Endothelial cell (in vitro differentiated cells): ENCODE results near the gene TMEM53. TPM values are rescaled to one million over a fixed set of nuclear protein-coding genes. Genes with fewer than 3 reads are reported as not detected.

ENCODE experiments used
- DNase-seq: peaks from one replicate; pipeline ENCODE4 v3.0.0; 2021; ENCODE audit warnings: low spot score
- H3K27ac Mint-ChIP-seq: one replicate; pipeline ENCODE4 v1.8.0; 2021; ENCODE audit warnings: mixed read lengths, inconsistent platforms; ENCODE audit not compliant: unreplicated experiment
- H3K27me3 Mint-ChIP-seq: one replicate; pipeline ENCODE4 v1.8.0; 2021; ENCODE audit warnings: mild to moderate bottlenecking, moderate library complexity, mixed read lengths, inconsistent platforms; ENCODE audit not compliant: unreplicated experiment
- H3K36me3 Mint-ChIP-seq: one replicate; pipeline ENCODE4 v1.8.0; 2021; ENCODE audit warnings: mild to moderate bottlenecking, low read depth, mixed read lengths, inconsistent platforms; ENCODE audit not compliant: unreplicated experiment
- H3K4me1 Mint-ChIP-seq: one replicate; pipeline ENCODE4 v1.8.0; 2021; ENCODE audit warnings: mild to moderate bottlenecking, mixed read lengths, inconsistent platforms; ENCODE audit not compliant: unreplicated experiment
- H3K4me3 Mint-ChIP-seq: one replicate; pipeline ENCODE4 v1.8.0; 2021; ENCODE audit warnings: mild to moderate bottlenecking, mixed read lengths, inconsistent platforms; ENCODE audit not compliant: unreplicated experiment
- H3K9me3 Mint-ChIP-seq: one replicate; pipeline ENCODE4 v1.8.0; 2021; ENCODE audit warnings: mixed read lengths, inconsistent platforms; ENCODE audit not compliant: unreplicated experiment
- CTCF ChIP-seq: fragments of 200-600 bp; sonication (generic); IDR thresholded peaks from one replicate; pipeline ENCODE4 v1.5.0; 2021; ENCODE audit warnings: antibody characterized with exemption; ENCODE audit not compliant: unreplicated experiment
- total RNA-seq: library from RNA; stranded (reverse); fragmentation: NEBNext Ultra II Directional; extraction: Animal tissue kit (Norgen Biotek cat#: 25700); gene quantifications from one replicate; pipeline ENCODE4 v1.2.1, GENCODE V29; 2021; ENCODE audit not compliant: unreplicated experiment

Gene TMEM53
- total RNA-seq, 1 donor from 2014 or later: 15.6 TPM

GRCh38 chr1:44720281-44720680 is 46.0 kb upstream of the TMEM53 start:
- TF ChIP-seq CTCF: no peak
- Mint-ChIP-seq H3K9me3 (no peaks in the 10 kb centered on the region), H3K4me1 (peaks cover 12% of the 10 kb centered on the region), H3K36me3 (no peaks in the 10 kb centered on the region), H3K27me3 (peaks cover 7% of the 10 kb centered on the region), H3K27ac (no peak overlapping the region), H3K4me3 (no peak overlapping the region)
- DNase-seq: no peak

GRCh38 chr1:44719318-44719717 is 45.0 kb upstream of the TMEM53 start:
- Mint-ChIP-seq H3K9me3 (no peaks in the 10 kb centered on the region), H3K4me1 (peaks cover 7% of the 10 kb centered on the region), H3K4me3 (no peak overlapping the region), H3K27me3 (peaks cover 2% of the 10 kb centered on the region), H3K36me3 (no peaks in the 10 kb centered on the region), H3K27ac (no peak overlapping the region)
- DNase-seq: no peak
- TF ChIP-seq CTCF: no peak

GRCh38 chr1:44718091-44718490 is 43.8 kb upstream of the TMEM53 start:
- Mint-ChIP-seq H3K9me3 (no peaks in the 10 kb centered on the region), H3K36me3 (no peaks in the 10 kb centered on the region), H3K27ac (no peak overlapping the region), H3K4me3 (no peak overlapping the region), H3K27me3 (peaks cover 2% of the 10 kb centered on the region), H3K4me1 (peaks cover 1% of the 10 kb centered on the region)
- TF ChIP-seq CTCF: no peak
- no peak for DNase-seq

DNA sequence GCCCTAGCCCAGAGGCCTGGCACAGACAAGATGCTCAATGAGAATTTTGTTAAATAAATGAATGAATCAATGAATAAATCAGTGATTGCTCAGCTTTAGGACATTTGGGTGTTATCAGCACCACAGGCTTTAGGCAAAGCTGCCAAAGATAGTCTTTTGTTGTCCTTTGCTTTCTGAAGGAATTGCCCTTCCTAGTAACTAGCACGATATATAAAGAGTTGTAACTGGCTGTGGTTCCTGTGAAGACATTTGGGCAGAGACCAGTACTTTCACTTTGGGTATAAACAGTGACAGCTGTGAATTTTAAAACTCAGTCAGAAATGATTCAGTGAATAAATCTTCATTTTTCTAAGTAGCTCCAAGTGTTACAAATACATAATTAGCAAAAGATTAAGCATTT is 43.4 kb upstream of the TMEM53 start:
- H3K4me3 Mint-ChIP-seq: no peak overlapping the region
- no peak overlapping the region for H3K27ac Mint-ChIP-seq
- H3K36me3 Mint-ChIP-seq: no peaks in the 10 kb centered on the region
- no peak for TF ChIP-seq CTCF
- no peak for DNase-seq
- peaks cover 2% of the 10 kb centered on the region for H3K27me3 Mint-ChIP-seq
- H3K4me1 Mint-ChIP-seq: no peaks in the 10 kb centered on the region
- H3K9me3 Mint-ChIP-seq: no peaks in the 10 kb centered on the region

GRCh38 chr1:44717156-44717555 is 42.9 kb upstream of the TMEM53 start:
- Mint-ChIP-seq H3K9me3 (no peaks in the 10 kb centered on the region), H3K27me3 (peaks cover 2% of the 10 kb centered on the region), H3K36me3 (no peaks in the 10 kb centered on the region), H3K4me3 (no peak overlapping the region), H3K4me1 (no peaks in the 10 kb centered on the region), H3K27ac (no peak overlapping the region)
- DNase-seq: no peak
- no peak for TF ChIP-seq CTCF
